Prostate gland (tissue), 2 donors: ENCODE data around the gene ATP5PB.

Source experiments
- CTCF ChIP-seq, 4 experiments: fragments of 200-600 bp in 2 of 4; fragments of 450-650 bp in 2 of 4; sonication (generic) in 2 of 4; IDR thresholded peaks; 1 replicate in 3 of 4; 2 replicates in 1 of 4; pipeline ENCODE4 v1.5.1; 2016 to 2019; ENCODE audit warnings: antibody characterized with exemption in 4 of 4, mild to moderate bottlenecking in 2 of 4, moderate library complexity in 2 of 4
- POLR2A ChIP-seq: fragments of 450-650 bp; IDR thresholded peaks from one replicate; pipeline ENCODE4 v1.6.1; 2016; ENCODE audit warnings: antibody characterized with exemption, mild to moderate bottlenecking
- POLR2AphosphoS5 ChIP-seq: sonication (generic); formaldehyde crosslinking; IDR thresholded peaks from one replicate; pipeline ENCODE4 v1.6.1; 2017; ENCODE audit warnings: antibody characterized with exemption

- TF ChIP-seq CTCF (IDR thresholded peaks at IDR 0.05), result no peak
- no peak for TF ChIP-seq POLR2AphosphoS5
- no peak for TF ChIP-seq POLR2A
These were observed 21.3 kb downstream of the ATP5PB start for GRCh38 chr1:111470596-111470995.
